GM18507 (cell line): ENCODE results near the gene CDK11B.
A peak's percentile ranks its signal among the peaks of the same experiment; 100 is the strongest.
"Not testable (repeated sequence)": the region's sequence is repeated elsewhere in the genome, so short reads cannot be mapped to it uniquely, and the experiment has no call there.

Source experiments
- DNase-seq: peaks from one replicate; pipeline ENCODE4 v3.0.0; 2011; ENCODE audit warnings: low read depth; ENCODE audit not compliant: insufficient read length; ENCODE audit errors: extremely low spot score
- FAIRE-seq: peaks from 2 replicates; lab custom pipeline; 2011; peaks lifted over from hg19 to GRCh38; lab: Jason Lieb, UNC

The CDK11B gene

DNA sequence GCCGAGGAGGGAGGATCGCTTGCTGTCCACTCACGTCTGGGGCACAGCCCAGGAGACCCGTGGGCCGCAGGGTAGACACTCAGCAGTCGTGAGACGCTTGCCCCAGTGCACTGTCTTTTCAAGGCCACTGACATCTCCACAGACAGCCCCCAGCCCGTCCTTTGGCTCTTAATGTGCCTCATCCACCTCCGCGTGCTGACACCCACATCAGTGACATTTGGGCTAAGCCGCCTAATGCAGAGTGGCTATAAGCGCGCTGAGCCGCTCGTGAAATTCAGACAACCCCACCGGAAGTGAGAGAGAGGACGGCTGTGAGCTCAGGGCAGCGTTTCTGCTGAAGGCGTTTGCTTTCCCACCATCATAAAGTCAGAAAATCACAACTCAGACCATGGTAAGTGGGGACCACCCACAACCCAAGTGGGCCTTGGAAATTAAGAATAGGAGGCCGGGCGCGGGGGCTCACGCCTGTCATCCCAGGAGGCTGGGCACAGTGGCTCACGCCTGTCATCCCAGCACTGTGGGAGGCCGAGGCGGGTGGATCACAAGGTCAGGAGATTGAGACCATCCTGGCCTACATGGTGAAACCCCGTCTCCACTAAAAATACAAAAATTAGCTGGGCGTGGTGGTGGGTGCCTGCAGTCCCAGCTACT is 25.4 kb upstream of the CDK11B start:
- FAIRE-seq (no peak), DNase-seq (no peak)

DNA sequence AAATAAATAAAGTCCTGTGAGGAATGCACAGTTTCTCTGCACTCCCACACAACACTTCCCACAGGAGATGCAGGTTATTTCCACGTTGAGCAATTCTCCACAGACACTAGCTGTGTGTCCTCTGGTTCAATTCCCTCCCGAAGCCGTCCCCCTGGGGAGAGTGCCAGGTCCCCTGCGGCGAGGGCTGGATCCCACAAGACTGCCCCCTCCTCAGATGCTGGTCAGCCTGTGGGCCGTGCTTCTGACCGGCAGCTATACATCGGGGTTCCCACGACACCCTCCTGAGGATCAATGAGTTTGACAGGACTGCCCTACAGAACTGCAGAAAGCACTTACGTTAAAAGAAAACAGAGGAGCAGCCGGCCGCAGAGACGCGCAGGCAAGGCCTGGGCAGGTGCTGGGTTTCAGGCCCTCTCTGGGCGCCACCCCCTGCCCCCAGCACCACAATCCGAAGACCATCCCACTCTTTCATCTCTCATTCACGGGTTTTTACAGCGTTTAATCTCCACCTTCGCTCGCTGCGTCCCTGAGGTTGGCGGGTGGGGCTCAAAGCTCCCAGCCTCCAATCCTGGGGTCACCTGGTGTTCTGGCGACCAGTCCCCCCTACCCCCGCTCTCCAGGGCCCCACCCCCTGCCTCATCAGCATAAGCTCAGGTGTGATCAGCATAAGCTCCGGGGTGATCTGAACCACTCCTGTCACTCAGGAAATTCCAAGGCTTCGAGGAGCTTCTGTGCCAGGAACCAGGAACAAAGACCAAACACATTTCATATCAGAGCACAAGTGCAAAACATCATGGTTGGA is 24.5 kb upstream of the CDK11B start:
- FAIRE-seq (no peak), DNase-seq (no peak)

GRCh38 chr1:1680912-1681273 is 22.1 kb upstream of the CDK11B start:
- DNase-seq (no peak), FAIRE-seq (no peak)

DNA sequence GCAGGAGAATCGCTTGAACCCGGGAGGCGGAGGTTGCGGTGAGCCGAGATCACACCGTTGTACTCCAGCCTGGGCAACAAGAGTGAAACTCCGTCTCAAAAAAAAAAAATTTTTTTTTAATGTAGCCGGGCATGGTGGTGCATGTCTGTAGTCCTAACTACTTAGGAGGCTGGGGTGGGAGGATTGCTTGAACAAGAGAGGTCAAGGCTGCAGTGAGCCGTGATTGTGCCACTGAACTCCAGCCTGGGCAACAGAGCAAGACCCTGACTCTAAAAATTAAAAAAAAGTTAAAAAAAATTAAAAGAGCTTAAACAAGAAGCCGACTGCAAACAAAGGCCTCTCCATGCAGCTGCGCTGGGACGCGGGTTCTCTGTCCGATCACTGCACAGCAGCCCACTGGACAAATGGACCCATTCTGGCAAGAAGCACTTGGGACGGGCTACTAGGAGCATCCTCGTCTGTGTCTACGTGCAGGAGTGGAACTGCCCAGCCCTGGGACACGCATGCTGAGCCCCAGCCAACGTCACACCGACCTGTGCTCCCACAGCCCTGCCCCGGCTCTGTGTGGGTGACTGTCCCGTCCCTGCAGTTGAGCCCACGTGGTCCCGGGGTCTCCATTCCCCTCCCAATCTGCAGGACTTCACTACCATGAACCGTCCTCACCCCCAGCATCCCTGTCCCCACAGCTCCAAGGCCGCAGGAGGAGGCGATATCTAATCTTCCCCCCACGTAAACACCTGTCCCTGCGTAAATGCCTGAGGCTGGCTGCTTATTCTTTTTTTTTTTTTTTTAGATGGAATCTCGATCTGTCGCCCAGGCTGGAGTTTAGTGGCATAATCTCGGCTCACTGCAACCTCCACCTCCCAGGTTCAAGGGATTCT is 21.5 kb upstream of the CDK11B start:
- DNase-seq (no peak), FAIRE-seq (no peak)

DNA sequence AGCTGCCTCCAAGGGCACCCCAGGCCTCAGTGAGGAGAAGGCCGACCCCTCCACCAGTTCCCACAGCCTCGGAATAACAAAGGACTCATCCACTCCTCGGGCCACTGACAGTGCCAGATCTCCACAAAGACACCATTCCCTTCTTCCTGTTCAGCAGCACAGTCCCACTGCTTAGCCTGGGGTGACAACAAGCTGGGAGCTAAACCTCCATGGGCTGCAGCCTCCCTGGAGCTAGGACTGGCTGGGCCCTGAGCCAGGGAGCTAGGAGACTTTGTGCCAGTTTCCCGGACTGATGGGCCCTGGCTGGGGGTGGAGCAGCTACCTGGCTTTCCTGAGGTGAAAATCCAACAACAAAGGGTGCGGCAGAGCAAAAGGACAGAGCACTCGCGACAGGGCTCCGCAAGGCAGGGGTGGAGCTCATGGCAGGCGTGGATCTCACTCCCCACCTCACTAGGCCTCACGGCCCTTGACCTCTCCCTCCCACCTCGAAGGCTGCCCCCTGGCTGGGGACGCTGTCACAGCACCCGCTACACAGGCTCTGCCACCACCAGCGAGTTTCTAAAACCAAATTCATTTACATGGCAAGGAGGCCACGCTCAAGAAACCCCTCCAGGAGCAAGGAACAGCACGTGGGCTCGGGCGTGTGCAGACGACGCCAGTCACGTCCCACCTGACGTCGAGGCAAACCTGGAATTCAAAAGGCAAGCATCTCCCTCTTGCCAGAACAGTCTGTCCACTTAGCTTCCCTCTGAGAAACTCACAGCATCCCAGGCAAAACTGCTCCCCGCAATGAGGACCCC is 20.0 kb upstream of the CDK11B start:
- DNase-seq, result peak; percentile 39
- FAIRE-seq, result peak; percentile 81

DNA sequence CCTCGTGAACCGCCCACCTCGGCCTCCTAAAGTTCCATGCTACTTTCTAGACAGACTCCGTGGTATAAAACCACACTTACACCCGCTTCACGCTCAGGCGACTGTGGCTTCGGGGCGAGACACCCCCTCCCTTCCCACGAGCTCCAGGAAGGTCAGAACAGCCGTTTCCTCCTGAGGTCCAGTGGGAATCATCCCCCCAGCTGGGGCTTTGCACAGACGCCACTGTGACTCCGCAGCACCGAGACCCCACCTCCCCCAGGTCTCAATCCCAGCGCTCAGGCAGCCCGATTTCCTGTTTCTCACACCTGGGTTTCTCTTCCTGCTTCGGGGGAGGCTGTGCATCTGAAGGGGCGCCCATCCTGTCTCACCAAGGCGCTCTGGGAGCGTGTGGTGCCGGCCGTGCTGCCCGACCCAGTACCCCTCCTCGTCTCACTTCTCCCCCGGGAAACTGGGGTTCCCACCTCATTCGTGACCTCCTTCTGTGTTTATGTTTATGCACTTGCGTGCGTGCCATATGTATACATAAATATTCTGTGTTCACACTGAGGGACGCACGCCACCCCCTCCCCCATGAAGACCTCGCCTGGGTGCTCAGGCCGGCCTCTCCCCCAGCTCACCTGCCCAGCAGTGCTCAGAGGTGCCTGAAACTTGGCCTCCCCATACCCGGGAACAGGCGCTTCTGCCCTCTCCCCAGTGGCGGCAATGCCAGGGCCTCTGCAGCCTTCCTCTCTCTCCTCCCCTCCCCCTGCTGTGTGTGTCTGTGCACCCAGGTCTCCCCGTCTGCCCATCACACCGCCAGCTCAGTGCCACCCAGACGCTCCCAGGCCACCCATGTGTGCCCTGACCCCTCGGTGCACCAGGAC is 19.1 kb upstream of the CDK11B start:
- FAIRE-seq (peak; percentile 96), DNase-seq (peak; percentile 76)

GRCh38 chr1:1676087-1676486 is 17.3 kb upstream of the CDK11B start:
- FAIRE-seq, DNase-seq: not testable (repeated sequence)

DNA sequence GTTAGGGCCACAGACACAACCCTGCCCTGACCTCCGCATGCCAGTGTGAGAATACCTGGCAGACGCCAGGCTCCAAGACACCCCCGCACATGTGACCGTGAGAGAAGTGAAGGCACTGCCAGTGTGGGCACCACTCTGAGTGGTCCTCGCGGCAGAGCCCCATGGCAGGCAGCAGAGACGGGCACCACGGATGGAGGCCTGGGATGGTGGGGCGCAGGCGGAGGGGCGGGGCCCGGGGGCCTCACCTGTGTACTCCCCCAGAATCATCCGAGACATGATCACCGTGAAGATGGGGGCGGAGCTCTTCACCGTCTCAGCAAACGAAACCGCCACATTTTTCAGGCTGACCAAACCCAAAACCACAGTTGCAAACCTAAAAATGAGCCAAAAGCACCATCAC is 16.4 kb upstream of the CDK11B start:
- peak; percentile 97 for FAIRE-seq

GRCh38 chr1:1674806-1675205 is 16.0 kb upstream of the CDK11B start:
- DNase-seq, FAIRE-seq: not testable (repeated sequence)

More for the DNA sequence above, 16.4 kb upstream of the CDK11B start:
- not testable (repeated sequence) for DNase-seq

DNA sequence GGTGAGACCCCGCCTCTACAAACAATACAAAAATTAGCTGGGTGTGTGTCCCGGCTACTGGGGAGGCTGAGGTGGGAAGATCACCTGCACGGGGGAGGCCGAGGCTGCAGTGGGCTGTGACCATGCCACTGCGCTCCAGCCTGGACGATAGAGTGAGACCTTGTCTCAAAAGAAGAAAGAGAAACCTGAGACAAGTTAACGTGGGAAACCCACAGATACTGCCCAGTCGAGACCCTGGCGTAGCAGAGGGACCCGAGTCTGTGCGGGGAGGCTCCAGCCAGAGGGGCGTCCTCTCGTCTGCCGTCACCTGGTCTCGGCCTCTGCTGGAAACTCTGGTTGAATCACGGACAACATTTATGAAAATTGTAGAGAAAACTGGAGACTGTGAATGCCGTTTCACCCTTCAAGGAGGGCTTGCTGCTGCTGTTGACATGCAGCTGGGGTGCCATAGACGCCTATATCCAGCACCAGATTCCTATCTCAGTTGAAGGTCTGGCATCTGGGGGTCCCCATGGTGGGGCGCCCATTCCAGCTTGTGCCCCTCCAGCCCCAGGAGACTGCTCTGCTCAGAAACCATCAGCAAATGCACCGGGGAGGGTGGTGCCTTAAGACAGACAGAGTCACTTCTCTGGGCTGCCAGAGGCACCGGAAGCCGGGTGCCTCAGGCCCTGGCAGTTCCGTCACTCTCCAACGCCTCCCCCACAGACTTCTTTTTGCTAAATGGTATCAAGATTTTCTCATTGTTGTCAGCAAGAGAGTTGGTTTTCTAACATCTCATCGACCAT is 13.6 kb upstream of the CDK11B start:
- no peak for DNase-seq
- peak; percentile 51 for FAIRE-seq

GRCh38 chr1:1671365-1672119 is 12.7 kb upstream of the CDK11B start:
- no peak for DNase-seq
- peak; percentile 24 for FAIRE-seq

DNA sequence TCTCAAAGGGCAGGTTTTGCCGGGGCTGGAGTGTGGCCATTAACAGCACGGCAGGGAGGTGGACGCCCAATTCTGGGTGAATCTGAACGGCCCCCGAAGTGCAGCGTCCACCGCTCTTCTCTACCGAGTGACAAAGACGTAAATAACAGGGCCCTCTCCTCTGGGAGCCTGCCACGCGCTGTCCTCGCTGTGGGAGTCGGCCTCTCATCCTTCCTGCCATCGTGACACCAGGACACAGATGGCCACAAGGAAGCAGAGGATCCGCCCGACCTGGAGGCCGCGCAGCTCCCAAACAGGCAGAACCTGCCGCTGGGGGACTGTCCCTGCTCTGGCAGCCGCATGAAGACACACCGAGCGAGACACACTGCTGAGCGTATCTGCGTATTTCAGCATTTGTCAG is 12.1 kb upstream of the CDK11B start:
- DNase-seq (no peak), FAIRE-seq (no peak)

DNA sequence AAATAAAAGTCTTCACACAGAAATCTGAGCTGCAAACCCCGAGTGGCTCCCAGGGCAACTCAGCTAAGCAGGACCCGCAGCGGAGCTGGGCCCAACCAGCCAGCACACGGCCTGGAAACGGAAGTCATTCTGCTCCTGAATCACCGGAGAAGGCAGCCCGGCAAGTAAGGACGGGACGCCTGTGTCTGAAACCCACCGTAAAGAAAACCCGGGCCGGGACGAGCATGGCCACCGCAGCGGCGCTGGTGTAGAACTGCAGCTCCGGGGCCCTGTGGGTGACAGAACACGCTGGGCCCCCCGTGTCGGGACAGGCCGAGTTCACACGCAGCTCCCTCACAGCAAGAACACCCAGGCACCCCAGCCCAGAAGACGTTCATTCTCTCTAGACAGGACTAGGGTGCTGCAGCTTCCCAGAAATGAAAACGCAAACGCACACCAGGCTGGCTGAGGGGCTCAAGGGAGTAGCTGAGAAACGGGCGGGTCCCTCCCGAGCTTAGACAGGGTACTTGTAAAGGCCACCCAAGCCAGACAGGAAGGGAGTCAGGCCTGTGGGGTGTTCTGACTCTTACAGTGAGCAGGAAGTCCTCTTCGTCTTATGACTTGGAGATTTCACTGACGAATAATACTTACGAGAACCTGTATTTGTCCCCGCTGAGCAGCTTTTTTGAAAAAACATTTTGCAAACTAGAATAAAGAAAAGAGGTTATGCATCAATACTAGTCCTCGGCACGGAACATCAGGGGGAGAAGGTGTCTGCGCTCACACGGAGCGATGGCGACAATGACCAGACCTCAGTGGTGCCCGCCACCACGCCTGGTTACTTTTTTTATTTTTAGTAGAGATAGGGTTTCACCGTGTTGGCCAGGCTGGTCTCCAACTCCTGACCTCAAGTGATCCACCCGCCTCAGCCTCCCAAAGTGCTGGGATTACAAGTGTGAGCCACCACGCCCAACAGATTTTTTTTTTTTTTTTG is 10.9 kb upstream of the CDK11B start:
- DNase-seq (no peak), FAIRE-seq (no peak)

DNA sequence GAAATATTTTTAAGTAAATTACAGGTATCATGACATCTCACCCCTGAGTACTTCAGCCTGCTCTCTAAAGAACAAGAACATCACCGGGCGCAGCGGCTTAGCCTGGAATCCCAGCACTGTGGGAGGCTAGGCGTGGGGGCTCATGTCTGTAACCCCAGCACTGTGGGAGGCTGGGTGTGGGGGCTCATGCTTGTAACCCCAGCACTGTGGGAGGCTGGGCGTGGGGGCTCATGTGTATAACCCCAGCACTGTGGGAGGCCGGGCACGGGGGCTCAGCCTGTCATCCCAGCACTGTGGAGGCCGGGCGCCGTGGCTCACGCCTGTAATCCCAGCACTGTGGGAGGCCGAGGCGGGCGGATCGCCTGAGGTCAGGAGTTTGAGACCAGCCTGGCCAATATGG is 7.7 kb upstream of the CDK11B start:
- DNase-seq (no peak), FAIRE-seq (no peak)

- FAIRE-seq (no peak), DNase-seq (no peak)
These were observed 7.0 kb upstream of the CDK11B start for GRCh38 chr1:1665815-1666251.
